GM12865 (cell line): ENCODE measurements around the gene SDF4.

ENCODE experiments used
- DNase-seq: peaks from one replicate; pipeline ENCODE4 v3.0.0; 2010; ENCODE audit warnings: low read depth
- H3K4me3 ChIP-seq: 2 replicates; pipeline ENCODE4 v1.5.1; 2011; ENCODE audit warnings: mild to moderate bottlenecking, low read depth, low read length, control low read depth
- CTCF ChIP-seq: IDR thresholded peaks from 2 replicates; pipeline ENCODE4 v1.5.1; 2011; ENCODE audit warnings: low read length, control low read depth, low read depth, inconsistent platforms; ENCODE audit not compliant: insufficient read depth; ENCODE audit errors: missing control alignments

SDF4 gene

GRCh38 chr1:1246577-1247340 lies 15.0 kb upstream of the SDF4 start, which contains the start of gene C1QTNF12:
Gene C1QTNF12 (minus strand): TSS chr1:1246722. CDS start chr1:1246690, 32 bp downstream.
- DNase-seq, result no peak
- no peak within 1 kb of the TSS for H3K4me3 ChIP-seq
- no peak for TF ChIP-seq CTCF

GRCh38 chr1:1245817-1246576 lies 14.2 kb upstream of the SDF4 start:
- no peak for DNase-seq
- no peak for TF ChIP-seq CTCF
- H3K4me3 ChIP-seq, result no peak overlapping the region

GRCh38 chr1:1245178-1245816 lies 13.5 kb upstream of the SDF4 start:
- no peak overlapping the region for H3K4me3 ChIP-seq
- DNase-seq, result no peak
- no peak for TF ChIP-seq CTCF

GRCh38 chr1:1244192-1244811 lies 12.5 kb upstream of the SDF4 start:
- H3K4me3 ChIP-seq, result no peak overlapping the region
- DNase-seq, result no peak
- no peak for TF ChIP-seq CTCF

- TF ChIP-seq CTCF, result no peak
- DNase-seq, result no peak
- H3K4me3 ChIP-seq, result no peak overlapping the region
Observed at GRCh38 chr1:1243807-1244191, 12.0 kb upstream of the SDF4 start.

GRCh38 chr1:1243266-1243660 lies 11.5 kb upstream of the SDF4 start:
- H3K4me3 ChIP-seq, result no peak overlapping the region
- DNase-seq, result no peak
- no peak for TF ChIP-seq CTCF
